ENCODE measurements around the gene LTO1. TPM values are rescaled to one million over a fixed set of nuclear protein-coding genes. Genes with fewer than 3 reads are reported as not detected.

Gene LTO1
- total RNA-seq, 1 experiment from 2014 or later, result 36.7 TPM

GRCh38 chr11:69640260-69640994 lies 34.7 kb downstream of the LTO1 start:
- Mint-ChIP-seq H3K27me3 (ENCODE audit: unreplicated experiment) (no peaks in the 10 kb centered on the region), H3K36me3 (ENCODE audit: insufficient read depth, unreplicated experiment) (peaks cover 79% of the 10 kb centered on the region), H3K9me3 (ENCODE audit: low read depth, unreplicated experiment) (no peaks in the 10 kb centered on the region), H3K4me1 (ENCODE audit: low read depth, unreplicated experiment) (peaks cover 8% of the 10 kb centered on the region), H3K4me3 (ENCODE audit: low read depth, unreplicated experiment) (peak overlapping the region; percentile 88), H3K27ac (ENCODE audit: unreplicated experiment) (peak overlapping the region; percentile 96)
- no peak for DNase-seq
- no peak for TF ChIP-seq CTCF (IDR thresholded peaks at IDR 0.05; ENCODE audit: unreplicated experiment)
- intact Hi-C loops (cut with micrococcal nuclease; ENCODE audit: unreplicated experiment), result loop anchor here (1.0 to 5.0 kb wide), 3 partner anchors 143 to 343 kb away; no protein-coding TSS in a partner anchor
- CTCF ChIA-PET, result no interaction called here
- BruUV-seq (replicated peaks), result TSS peak; percentile 59

- H3K36me3 Mint-ChIP-seq (ENCODE audit: insufficient read depth, unreplicated experiment), result peaks cover 73% of the 10 kb centered on the region
- no peak for TF ChIP-seq CTCF (IDR thresholded peaks at IDR 0.05; ENCODE audit: unreplicated experiment)
- BruUV-seq (replicated peaks), result no TSS peak
- CTCF ChIA-PET, result interaction anchor here (0.6 kb wide), 1 partner anchor 38 kb away, joined by 3 read pairs; no protein-coding TSS in a partner anchor
- H3K4me1 Mint-ChIP-seq (ENCODE audit: low read depth, unreplicated experiment), result peaks cover 8% of the 10 kb centered on the region
- peak overlapping the region; percentile 96 for H3K27ac Mint-ChIP-seq (ENCODE audit: unreplicated experiment)
- DNase-seq, result no peak
- H3K4me3 Mint-ChIP-seq (ENCODE audit: low read depth, unreplicated experiment), result peak overlapping the region; percentile 88
- H3K27me3 Mint-ChIP-seq (ENCODE audit: unreplicated experiment), result no peaks in the 10 kb centered on the region
- intact Hi-C loops (cut with micrococcal nuclease; ENCODE audit: unreplicated experiment), result loop anchor here (1.0 to 5.0 kb wide), 3 partner anchors 143 to 343 kb away; no protein-coding TSS in a partner anchor
- no peaks in the 10 kb centered on the region for H3K9me3 Mint-ChIP-seq (ENCODE audit: low read depth, unreplicated experiment)
Observed at GRCh38 chr11:69639831-69640230, 35.3 kb downstream of the LTO1 start.

DNA sequence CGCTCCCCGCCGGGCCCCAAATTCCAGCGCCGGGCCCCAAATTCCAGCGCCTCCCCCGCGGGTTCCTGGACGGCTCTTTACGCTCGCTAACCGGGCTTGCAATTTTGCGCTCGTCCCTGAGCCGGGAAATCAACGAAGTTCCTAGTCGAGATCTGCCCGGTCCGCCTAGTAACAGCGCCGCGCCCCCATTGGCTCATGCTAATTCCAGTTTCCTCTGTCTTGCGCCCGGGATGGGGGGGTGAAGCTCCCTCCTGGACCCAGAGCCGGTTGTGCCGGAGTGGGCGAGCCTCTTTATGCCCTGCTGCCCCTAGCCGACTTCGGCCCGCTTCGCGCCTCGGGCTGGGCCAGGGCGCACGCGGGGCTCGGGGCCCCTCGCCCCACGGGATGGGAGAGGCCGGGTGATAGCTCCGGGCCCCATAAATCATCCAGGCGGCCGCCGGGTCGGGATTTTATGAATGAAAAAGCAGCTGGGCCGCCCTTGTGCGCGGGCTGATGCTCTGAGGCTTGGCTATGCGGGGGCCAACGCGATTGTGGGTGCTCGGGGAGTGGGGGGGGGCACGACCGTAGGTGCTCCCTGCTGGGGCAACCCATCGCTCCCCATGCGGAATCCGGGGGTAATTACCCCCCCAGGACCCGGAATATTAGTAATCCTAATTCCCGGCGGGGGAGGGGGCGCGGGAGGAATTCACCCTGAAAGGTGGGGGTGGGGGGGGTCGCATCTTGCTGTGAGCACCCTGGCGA lies 36.0 kb downstream of the LTO1 start:
- intact Hi-C loops (cut with micrococcal nuclease; ENCODE audit: unreplicated experiment), result no loop called here
- Mint-ChIP-seq H3K4me1 (ENCODE audit: low read depth, unreplicated experiment) (peaks cover 5% of the 10 kb centered on the region), H3K36me3 (ENCODE audit: insufficient read depth, unreplicated experiment) (peaks cover 66% of the 10 kb centered on the region), H3K27me3 (ENCODE audit: unreplicated experiment) (no peaks in the 10 kb centered on the region), H3K27ac (ENCODE audit: unreplicated experiment) (peak overlapping the region; percentile 96), H3K9me3 (ENCODE audit: low read depth, unreplicated experiment) (no peaks in the 10 kb centered on the region), H3K4me3 (ENCODE audit: low read depth, unreplicated experiment) (peak overlapping the region; percentile 88)
- CTCF ChIA-PET, result interaction anchor here (0.6 to 1.1 kb wide), 7 partner anchors 34 to 573 kb away, joined by 3 to 12 read pairs (median 7); no protein-coding TSS in a partner anchor
- no TSS peak for BruUV-seq (replicated peaks)
- TF ChIP-seq CTCF (IDR thresholded peaks at IDR 0.05; ENCODE audit: unreplicated experiment), result no peak
- DNase-seq, result peak; percentile 95

- Mint-ChIP-seq H3K9me3 (ENCODE audit: low read depth, unreplicated experiment) (no peaks in the 10 kb centered on the region), H3K36me3 (ENCODE audit: insufficient read depth, unreplicated experiment) (peaks cover 57% of the 10 kb centered on the region), H3K4me1 (ENCODE audit: low read depth, unreplicated experiment) (no peaks in the 10 kb centered on the region), H3K4me3 (ENCODE audit: low read depth, unreplicated experiment) (peak overlapping the region; percentile 88), H3K27ac (ENCODE audit: unreplicated experiment) (peak overlapping the region; percentile 74), H3K27me3 (ENCODE audit: unreplicated experiment) (no peaks in the 10 kb centered on the region)
- CTCF ChIA-PET, result interaction anchor here (0.8 to 1.1 kb wide), 4 partner anchors 336 to 537 kb away, joined by 3 to 7 read pairs (median 6); no protein-coding TSS in a partner anchor
- peak; percentile 57 for DNase-seq
- intact Hi-C loops (cut with micrococcal nuclease; ENCODE audit: unreplicated experiment), result no loop called here
- no peak for TF ChIP-seq CTCF (IDR thresholded peaks at IDR 0.05; ENCODE audit: unreplicated experiment)
- no TSS peak for BruUV-seq (replicated peaks)
Observed at GRCh38 chr11:69637941-69638871, 36.9 kb downstream of the LTO1 start.
